K562 treated with DMSO at 1 percent for 4 hours (cell line): ENCODE data around the gene CLEC6A. TPM values are rescaled to one million over a fixed set of nuclear protein-coding genes. Genes with fewer than 3 reads are reported as not detected.

ENCODE experiments used
- total RNA-seq: library from RNA; unstranded; fragments of 300-600 nt; gene quantifications from 2 replicates; pipeline ENCODE4 v1.2.3, GENCODE V29; 2022; ENCODE audit not compliant: insufficient read depth

The CLEC6A gene
- total RNA-seq: not detected in 2 replicates

DNA sequence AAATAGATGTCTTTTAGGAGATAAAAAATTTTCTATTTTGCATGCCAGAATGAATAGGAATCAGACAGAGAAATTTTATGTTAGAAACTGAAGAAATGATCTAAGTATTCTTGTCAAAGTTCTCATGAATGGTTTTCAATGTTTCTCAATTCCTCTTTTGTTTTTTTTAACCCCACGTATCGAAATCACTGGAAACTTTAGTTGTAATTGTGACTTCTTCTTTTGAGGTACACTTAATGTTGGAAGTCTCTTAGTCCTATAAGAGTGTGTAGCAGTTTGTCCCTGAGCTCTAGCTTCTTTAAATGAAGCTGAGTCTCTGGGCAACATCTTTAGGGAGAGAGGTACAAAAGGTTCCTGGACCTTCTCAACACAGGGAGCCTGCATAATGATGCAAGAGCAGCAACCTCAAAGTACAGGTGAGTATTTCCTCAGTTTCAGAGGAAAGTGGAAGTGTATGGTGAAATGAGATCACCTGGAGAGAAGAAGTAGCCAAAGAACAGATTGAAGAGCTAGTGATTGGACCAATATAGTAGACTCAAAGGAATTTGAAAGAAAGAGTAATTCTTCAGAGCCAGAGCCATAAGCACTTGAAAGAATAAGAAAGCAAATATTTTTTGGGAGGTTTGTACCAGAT lies at the start of gene CLEC6A:
TSS of gene CLEC6A (plus strand) at position 236 of the 634 bp plus-strand sequence. CDS start at position 386, 150 bp downstream.

DNA sequence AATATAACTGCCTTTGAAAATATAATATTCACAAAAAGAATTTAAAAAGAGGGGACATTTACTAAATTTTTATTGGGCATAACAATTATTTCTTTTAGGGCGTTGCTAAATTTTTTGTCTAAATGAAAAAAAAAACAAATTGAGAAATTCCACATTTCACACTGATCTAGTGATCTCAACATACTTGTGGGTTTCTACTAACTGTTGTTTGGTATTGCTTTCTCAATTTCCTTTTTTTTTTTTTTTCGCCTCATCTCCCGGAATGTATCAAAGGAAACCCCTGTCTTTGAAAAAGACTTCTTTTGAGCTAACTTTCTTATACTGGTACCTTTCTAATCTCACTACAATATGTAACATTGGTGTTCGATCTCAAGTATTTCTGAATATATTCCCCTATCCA lies 57.5 kb downstream of the CLEC6A start, which contains the start of gene CLEC4D:
TSS of gene CLEC4D (plus strand) at position 248 of the 400 bp plus-strand sequence. CDS start 230 bp downstream, outside the sequence.

Other genes starting within 250 kb of the CLEC6A start
- not detected in 2 replicates for gene FAM90A1, start 228.3 kb upstream of the CLEC6A start, total RNA-seq
- gene CLEC4D, start 57.5 kb downstream of the CLEC6A start, total RNA-seq: not detected in 2 replicates
- not detected in 2 replicates for gene CLEC4E, start 84.9 kb downstream of the CLEC6A start, total RNA-seq
- gene AICDA, start 156.9 kb downstream of the CLEC6A start, total RNA-seq: not detected in 2 replicates
- not detected in 2 replicates for gene MFAP5, start 206.9 kb downstream of the CLEC6A start, total RNA-seq
- 5.6 and 6.2 TPM in 2 replicates for gene RIMKLB, start 242.0 kb downstream of the CLEC6A start, total RNA-seq